MCF 10A (cell line): ENCODE data around the gene LACRT. TPM values are rescaled to one million over a fixed set of nuclear protein-coding genes. Genes with fewer than 3 reads are reported as not detected.

Experiments used
- BruUV-seq: library from RNA; stranded (reverse); fragments of 400-500 nt; replicated peaks from 2 replicates; lab custom pipeline; 2021; lab: Mats Ljungman, UMichigan
- CTCF ChIA-PET: fragments of 300-600 bp; sonication (Branson Sonifier 250); formaldehyde crosslinking; extraction: SDS; loops from one replicate; lab custom pipeline; 2021; ENCODE audit warnings: antibody characterized with exemption, inconsistent platforms; lab: Yijun Ruan, JAX
- POLR2A ChIA-PET: fragments of 300-600, 350-650 bp; sonication (Branson Sonifier 250); formaldehyde crosslinking; extraction: SDS; loops from one replicate; lab custom pipeline; 2020; ENCODE audit warnings: antibody characterized with exemption, inconsistent platforms; lab: Yijun Ruan, JAX
- DNase-seq: peaks from one replicate; pipeline ENCODE4 v3.0.0-alpha.2; 2018; ENCODE audit not compliant: unreplicated experiment
- H3K27ac Mint-ChIP-seq: one replicate; pipeline ENCODE4 v1.8.0; 2022; ENCODE audit warnings: mild to moderate bottlenecking, low read depth, mixed read lengths; ENCODE audit not compliant: unreplicated experiment
- H3K27me3 Mint-ChIP-seq: one replicate; pipeline ENCODE4 v1.8.0; 2022; ENCODE audit warnings: mixed read lengths; ENCODE audit not compliant: insufficient read depth, unreplicated experiment
- H3K36me3 Mint-ChIP-seq: one replicate; pipeline ENCODE4 v1.8.0; 2022; ENCODE audit warnings: mild to moderate bottlenecking, moderate library complexity, mixed read lengths; ENCODE audit not compliant: insufficient read depth, unreplicated experiment
- H3K4me1 Mint-ChIP-seq: one replicate; pipeline ENCODE4 v1.8.0; 2022; ENCODE audit warnings: mixed read lengths; ENCODE audit not compliant: insufficient read depth, unreplicated experiment
- H3K4me3 Mint-ChIP-seq: one replicate; pipeline ENCODE4 v1.8.0; 2022; ENCODE audit warnings: mild to moderate bottlenecking, moderate library complexity, mixed read lengths; ENCODE audit not compliant: unreplicated experiment
- H3K9me3 Mint-ChIP-seq: one replicate; pipeline ENCODE4 v1.8.0; 2022; ENCODE audit warnings: mixed read lengths; ENCODE audit not compliant: unreplicated experiment
- CTCF ChIP-seq: fragments of 200-600 bp; IDR thresholded peaks from one replicate; pipeline ENCODE4 v1.8.0; 2022; ENCODE audit warnings: antibody characterized with exemption, mild to moderate bottlenecking; ENCODE audit not compliant: unreplicated experiment
- intact Hi-C: fragments of 100-400 bp; cut with micrococcal nuclease; formaldehyde crosslinking; loops from 2 replicates; pipeline ENCODE4 v1.14.1; 2022
- total RNA-seq: library from RNA; stranded (reverse); gene quantifications from 2 replicates; pipeline ENCODE4 v1.2.3, GENCODE V29; 2022

The LACRT gene
- total RNA-seq, 1 experiment from 2014 or later, result not detected

GRCh38 chr12:54663603-54664002 lies 28.9 kb upstream of the LACRT start:
- ChIA-PET CTCF (interaction anchor here (0.5 to 0.8 kb wide), 2 partner anchors 20 to 533 kb away, joined by 3 read pairs; no protein-coding TSS in a partner anchor), POLR2A (no interaction called here)
- H3K4me1 Mint-ChIP-seq, result no peaks in the 10 kb centered on the region
- TF ChIP-seq CTCF, result no peak
- no peak overlapping the region for H3K27ac Mint-ChIP-seq
- H3K27me3 Mint-ChIP-seq, result peaks cover 25% of the 10 kb centered on the region
- no TSS peak for BruUV-seq
- intact Hi-C loops, result no loop called here
- no peak for DNase-seq
- H3K36me3 Mint-ChIP-seq, result no peaks in the 10 kb centered on the region
- no peaks in the 10 kb centered on the region for H3K9me3 Mint-ChIP-seq
- no peak overlapping the region for H3K4me3 Mint-ChIP-seq

- CTCF ChIA-PET, result interaction anchor here (0.6 kb wide), 2 partner anchors 18 to 54 kb away, joined by 3 to 4 read pairs; no protein-coding TSS in a partner anchor
- Mint-ChIP-seq H3K4me3 (no peak overlapping the region), H3K36me3 (no peaks in the 10 kb centered on the region), H3K9me3 (no peaks in the 10 kb centered on the region), H3K27me3 (peaks cover 35% of the 10 kb centered on the region), H3K27ac (no peak overlapping the region), H3K4me1 (no peaks in the 10 kb centered on the region)
- no peak for TF ChIP-seq CTCF
- DNase-seq, result no peak
- POLR2A ChIA-PET, result no interaction called here
- intact Hi-C loops, result no loop called here
- BruUV-seq, result no TSS peak
Measured at GRCh38 chr12:54662026-54662425, 27.3 kb upstream of the LACRT start.

GRCh38 chr12:54661048-54661447 lies 26.4 kb upstream of the LACRT start:
- peaks cover 37% of the 10 kb centered on the region for H3K27me3 Mint-ChIP-seq
- no peaks in the 10 kb centered on the region for H3K36me3 Mint-ChIP-seq
- no peak overlapping the region for H3K4me3 Mint-ChIP-seq
- H3K27ac Mint-ChIP-seq, result no peak overlapping the region
- H3K4me1 Mint-ChIP-seq, result no peaks in the 10 kb centered on the region
- ChIA-PET POLR2A (no interaction called here), CTCF (no interaction called here)
- H3K9me3 Mint-ChIP-seq, result no peaks in the 10 kb centered on the region
- no peak for TF ChIP-seq CTCF
- BruUV-seq, result no TSS peak
- intact Hi-C loops, result no loop called here
- DNase-seq, result no peak

- Mint-ChIP-seq H3K4me1 (no peaks in the 10 kb centered on the region), H3K9me3 (no peaks in the 10 kb centered on the region), H3K27me3 (peaks cover 43% of the 10 kb centered on the region), H3K27ac (no peak overlapping the region), H3K36me3 (no peaks in the 10 kb centered on the region), H3K4me3 (no peak overlapping the region)
- no TSS peak for BruUV-seq
- no peak for TF ChIP-seq CTCF
- DNase-seq, result no peak
- ChIA-PET POLR2A (no interaction called here), CTCF (no interaction called here)
- intact Hi-C loops, result no loop called here
Measured at GRCh38 chr12:54660320-54660962, 25.7 kb upstream of the LACRT start.
